Cardiac muscle cell (in vitro differentiated cells and primary cell): ENCODE measurements around the gene ALOX5. TPM values are rescaled to one million over a fixed set of nuclear protein-coding genes. Genes with fewer than 3 reads are reported as not detected.
"Not testable (repeated sequence)": the region's sequence is repeated elsewhere in the genome, so short reads cannot be mapped to it uniquely, and the experiment has no call there.

Experiments used
- DNase-seq, 2 donors: peaks; one replicate each; pipeline versions ENCODE4 v3.0.0 to v3.0.0-alpha.2; 2010 to 2017; ENCODE audit warnings: low read depth in 1 of 2, low spot score in 1 of 2
- H3K27ac ChIP-seq: fragments of 200-600 bp; sonication (generic); 2 replicates; pipeline ENCODE4 v1.5.1; 2016
- H3K27me3 ChIP-seq: fragments of 200-600 bp; sonication (generic); 2 replicates; pipeline ENCODE4 v1.6.0; 2016; ENCODE audit warnings: control low read depth
- H3K36me3 ChIP-seq: fragments of 200-600 bp; sonication (generic); 2 replicates; pipeline ENCODE4 v1.5.1; 2016; ENCODE audit warnings: control low read depth
- H3K4me1 ChIP-seq: fragments of 200-600 bp; sonication (generic); 2 replicates; pipeline ENCODE4 v1.8.1; 2017; ENCODE audit warnings: low read depth, mild to moderate bottlenecking, mixed run types
- H3K4me3 ChIP-seq: fragments of 200-600 bp; sonication (generic); 2 replicates; pipeline ENCODE4 v1.5.1; 2016; ENCODE audit warnings: mild to moderate bottlenecking
- H3K9me3 ChIP-seq: fragments of 200-600 bp; sonication (generic); 2 replicates; pipeline ENCODE4 v1.5.1; 2017; ENCODE audit warnings: low read depth, mild to moderate bottlenecking, control low read depth
- CTCF ChIP-seq: IDR thresholded peaks from 2 replicates; pipeline ENCODE4 v1.5.1; 2012; ENCODE audit warnings: low read depth, mild to moderate bottlenecking, low read length
- polyA plus RNA-seq: library from polyadenylated mRNA; unstranded; fragments of >200 nt; fragmentation: Nextera tagmentation; extraction: Ambion mirVana; gene quantifications from 2 replicates; pipeline ENCODE4 v1.2.1, GENCODE V29; 2016
- total RNA-seq: library from RNA; depleted of rRNA; stranded (reverse); fragments of >200 nt; gene quantifications from 2 replicates; pipeline ENCODE4 v1.2.3, GENCODE V29; 2016

ALOX5 gene
- total and polyA plus RNA-seq, 2 experiments from 2014 or later = 0.06 to 0.48 TPM

- Histone ChIP-seq H3K9me3 (no peaks in the 10 kb centered on the region), H3K27ac (no peak overlapping the region), H3K4me1 (no peaks in the 10 kb centered on the region), H3K4me3 (no peak overlapping the region), H3K27me3 (no peaks in the 10 kb centered on the region), H3K36me3 (no peaks in the 10 kb centered on the region)
- no peak for DNase-seq
- TF ChIP-seq CTCF = no peak
These were observed 34.7 kb downstream of the ALOX5 start for GRCh38 chr10:45408421-45409319.

GRCh38 chr10:45409347-45409746 is 35.3 kb downstream of the ALOX5 start:
- H3K27ac ChIP-seq, H3K36me3 ChIP-seq, H3K27me3 ChIP-seq, H3K4me1 ChIP-seq, H3K4me3 ChIP-seq, H3K9me3 ChIP-seq, DNase-seq: not testable (repeated sequence)

DNA sequence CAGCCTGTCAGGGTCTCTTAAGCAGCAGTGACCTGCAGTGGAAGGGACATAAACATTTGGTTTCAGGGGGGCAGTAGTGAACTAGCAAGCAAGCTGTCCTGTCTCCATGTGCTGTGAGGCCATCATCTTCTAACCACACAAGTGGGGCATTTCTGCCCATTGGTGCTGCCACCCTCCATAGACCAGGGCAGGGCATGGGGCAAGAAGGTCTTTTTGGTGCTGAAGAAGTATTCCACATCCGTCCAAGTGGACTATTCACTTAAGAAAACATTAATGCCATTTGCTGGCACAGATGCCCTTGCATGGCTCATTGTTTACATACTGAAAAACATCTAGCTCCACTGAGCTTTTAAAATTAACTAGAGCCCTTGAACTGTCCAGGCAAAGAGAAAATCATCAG is 35.8 kb downstream of the ALOX5 start:
- no peak for TF ChIP-seq CTCF
- Histone ChIP-seq H3K27me3 (no peaks in the 10 kb centered on the region), H3K4me3 (no peak overlapping the region), H3K27ac (no peak overlapping the region), H3K4me1 (no peaks in the 10 kb centered on the region), H3K36me3 (no peaks in the 10 kb centered on the region), H3K9me3 (no peaks in the 10 kb centered on the region)
- DNase-seq = no peak

- Histone ChIP-seq H3K27ac (no peak overlapping the region), H3K36me3 (no peaks in the 10 kb centered on the region), H3K9me3 (no peaks in the 10 kb centered on the region), H3K4me1 (no peaks in the 10 kb centered on the region), H3K27me3 (no peaks in the 10 kb centered on the region), H3K4me3 (no peak overlapping the region)
- no peak for DNase-seq
- no peak for TF ChIP-seq CTCF
These were observed 36.4 kb downstream of the ALOX5 start for GRCh38 chr10:45410489-45410806.

DNA sequence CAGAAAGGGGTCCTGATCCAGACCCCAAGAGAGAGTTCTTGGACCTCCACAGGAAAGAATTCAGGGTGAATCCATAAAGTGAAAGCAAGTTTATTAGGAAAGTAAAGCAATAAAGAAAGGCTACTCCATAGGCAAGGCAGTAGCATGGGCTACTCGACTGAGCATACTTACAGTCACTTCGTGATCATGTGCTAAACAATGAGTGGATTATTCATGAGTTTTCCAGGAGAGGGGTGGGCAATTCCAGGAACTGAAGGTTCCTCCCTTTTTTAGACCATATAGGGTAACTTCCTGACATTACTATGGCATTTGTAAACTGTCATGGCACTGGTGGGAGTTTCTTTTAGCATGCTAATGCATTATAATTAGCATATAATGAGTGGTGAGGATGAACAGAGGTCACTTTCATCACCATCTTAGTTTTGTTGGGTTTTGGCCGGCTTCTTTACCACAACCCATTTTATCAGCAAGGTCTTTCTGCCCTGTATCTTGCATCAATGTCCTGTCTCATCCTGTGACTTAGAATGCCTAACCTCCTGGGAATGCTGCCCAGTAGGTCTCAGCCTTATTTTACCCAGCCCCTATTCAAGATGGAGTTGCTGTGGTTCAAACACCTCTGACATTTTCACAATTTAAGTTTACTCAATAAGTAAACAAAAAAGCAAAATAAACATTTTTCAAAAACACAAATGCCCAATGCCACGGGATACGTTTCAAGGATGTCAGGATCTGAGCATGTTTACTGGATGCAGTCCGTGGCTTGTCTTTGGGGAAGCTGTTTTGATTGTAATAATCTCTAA is 37.0 kb downstream of the ALOX5 start:
- no peak for TF ChIP-seq CTCF
- Histone ChIP-seq H3K27ac (no peak overlapping the region), H3K4me3 (no peak overlapping the region), H3K9me3 (no peaks in the 10 kb centered on the region), H3K36me3 (no peaks in the 10 kb centered on the region), H3K27me3 (no peaks in the 10 kb centered on the region), H3K4me1 (no peaks in the 10 kb centered on the region)
- DNase-seq = peak in 1 of 2 donors; percentile 42

DNA sequence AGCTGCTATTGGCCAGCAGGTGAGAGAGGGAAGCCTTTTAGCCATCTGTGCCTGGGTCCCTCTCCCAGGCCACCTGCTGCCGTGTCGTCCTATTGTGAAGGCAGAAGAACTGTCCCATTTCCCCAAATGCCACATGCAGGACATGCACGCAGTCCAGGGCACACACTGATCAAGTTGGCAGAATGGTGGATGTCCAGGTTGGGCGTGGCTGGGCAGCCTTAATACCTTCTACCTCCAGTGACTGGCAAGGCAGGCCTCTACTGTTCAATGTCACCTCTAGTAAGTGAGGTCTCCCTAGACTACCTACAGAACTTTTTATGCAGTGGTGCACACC is 37.6 kb downstream of the ALOX5 start:
- Histone ChIP-seq H3K27me3 (no peaks in the 10 kb centered on the region), H3K4me1 (no peaks in the 10 kb centered on the region), H3K4me3 (no peak overlapping the region), H3K27ac (no peak overlapping the region), H3K9me3 (no peaks in the 10 kb centered on the region), H3K36me3 (no peaks in the 10 kb centered on the region)
- no peak for DNase-seq
- no peak for TF ChIP-seq CTCF

GRCh38 chr10:45415062-45415461 is 41.0 kb downstream of the ALOX5 start:
- H3K27me3 ChIP-seq, H3K36me3 ChIP-seq, DNase-seq, H3K9me3 ChIP-seq, H3K4me1 ChIP-seq, H3K27ac ChIP-seq, H3K4me3 ChIP-seq: not testable (repeated sequence)
